DND-41 (cell line): ENCODE measurements around the gene SDE2.

Experiments used
- EZH2 ChIP-seq: IDR thresholded peaks from 3 replicates; pipeline ENCODE4 v1.6.1; 2012; ENCODE audit warnings: borderline replicate concordance, low read depth, mild to moderate bottlenecking, moderate library complexity, low read length, inconsistent platforms; ENCODE audit not compliant: severe bottlenecking
- TF ChIP-seq, protein P1 (sequence below): IDR thresholded peaks from 2 replicates; pipeline ENCODE4 v1.5.1; 2012; ENCODE audit warnings: borderline replicate concordance, low read length, moderate library complexity, mild to moderate bottlenecking; ENCODE audit not compliant: poor library complexity, severe bottlenecking; ENCODE audit errors: extremely low read depth

DNA sequence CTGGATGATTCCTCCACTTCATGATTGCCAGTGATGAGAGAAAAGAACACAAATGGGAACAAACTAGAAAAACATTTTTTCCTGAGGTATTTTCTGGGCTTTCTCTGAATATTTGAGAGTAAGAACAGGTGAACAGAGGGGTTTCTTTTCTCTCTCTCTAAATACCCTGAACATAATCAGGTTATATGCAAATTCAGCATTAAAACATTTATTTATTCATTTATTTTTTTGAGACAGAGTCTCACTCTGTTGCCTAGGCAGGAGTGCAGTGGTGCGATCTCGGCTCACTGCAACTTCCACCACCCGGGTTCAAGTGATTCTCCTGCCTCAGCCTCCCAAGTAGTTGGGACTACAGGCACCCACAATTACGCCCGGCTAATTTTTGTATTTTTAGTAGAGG, 52.3 kb downstream of the SDE2 start:
- TF ChIP-seq, protein P1, sequence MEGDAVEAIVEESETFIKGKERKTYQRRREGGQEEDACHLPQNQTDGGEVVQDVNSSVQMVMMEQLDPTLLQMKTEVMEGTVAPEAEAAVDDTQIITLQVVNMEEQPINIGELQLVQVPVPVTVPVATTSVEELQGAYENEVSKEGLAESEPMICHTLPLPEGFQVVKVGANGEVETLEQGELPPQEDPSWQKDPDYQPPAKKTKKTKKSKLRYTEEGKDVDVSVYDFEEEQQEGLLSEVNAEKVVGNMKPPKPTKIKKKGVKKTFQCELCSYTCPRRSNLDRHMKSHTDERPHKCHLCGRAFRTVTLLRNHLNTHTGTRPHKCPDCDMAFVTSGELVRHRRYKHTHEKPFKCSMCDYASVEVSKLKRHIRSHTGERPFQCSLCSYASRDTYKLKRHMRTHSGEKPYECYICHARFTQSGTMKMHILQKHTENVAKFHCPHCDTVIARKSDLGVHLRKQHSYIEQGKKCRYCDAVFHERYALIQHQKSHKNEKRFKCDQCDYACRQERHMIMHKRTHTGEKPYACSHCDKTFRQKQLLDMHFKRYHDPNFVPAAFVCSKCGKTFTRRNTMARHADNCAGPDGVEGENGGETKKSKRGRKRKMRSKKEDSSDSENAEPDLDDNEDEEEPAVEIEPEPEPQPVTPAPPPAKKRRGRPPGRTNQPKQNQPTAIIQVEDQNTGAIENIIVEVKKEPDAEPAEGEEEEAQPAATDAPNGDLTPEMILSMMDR = no peak
- no peak for TF ChIP-seq EZH2
